Stimulated activated CD4-positive, alpha-beta T cell treated with anti-CD3 and anti-CD28 coated beads, Interleukin-1b, Interleukin-23, amount 100 ng/mL, for 4 hours (primary cell): ENCODE measurements around the gene STEEP1.
A peak's percentile ranks its signal among the peaks of the same experiment; 100 is the strongest.

Source experiments
- DNase-seq, 2 donors: peaks; one replicate each; pipeline ENCODE4 v3.0.0-alpha.2; 2020; ENCODE audit warnings: low read depth in 2 of 2

Gene STEEP1

GRCh38 chrX:119565107-119565663, at the start of gene STEEP1:
Gene STEEP1 (minus strand): TSS chrX:119565409. CDS start chrX:119565355, 54 bp downstream.
- peak; percentile 71 to 74 for DNase-seq

- no peak for DNase-seq
These were observed 49.6 kb upstream of the STEEP1 start for GRCh38 chrX:119614776-119615175.

- no peak for DNase-seq
These were observed 41.8 kb upstream of the STEEP1 start for GRCh38 chrX:119607018-119607389.

GRCh38 chrX:119606280-119607017, 41.2 kb upstream of the STEEP1 start, which contains the start of gene NKRF:
Gene NKRF (minus strand): TSS chrX:119606424.
- peak; percentile 83 to 84 for DNase-seq

- DNase-seq = peak; percentile 22 to 42
These were observed 40.5 kb upstream of the STEEP1 start for GRCh38 chrX:119605464-119606279.

- no peak for DNase-seq
These were observed 39.7 kb upstream of the STEEP1 start for GRCh38 chrX:119604766-119605463.

- no peak for DNase-seq
These were observed 37.6 kb upstream of the STEEP1 start for GRCh38 chrX:119602701-119603255.

GRCh38 chrX:119589810-119590209, 24.6 kb upstream of the STEEP1 start:
- DNase-seq = no peak

GRCh38 chrX:119583431-119584059, 18.3 kb upstream of the STEEP1 start:
- DNase-seq = no peak

GRCh38 chrX:119579414-119579813, 14.2 kb upstream of the STEEP1 start:
- DNase-seq = no peak

GRCh38 chrX:119574394-119575266, 9.4 kb upstream of the STEEP1 start, which contains the start of gene UBE2A:
Gene UBE2A (plus strand): TSS chrX:119574563. CDS start chrX:119574712, 149 bp downstream.
- DNase-seq = peak; percentile 81 to 83

GRCh38 chrX:119573840-119574393, 8.7 kb upstream of the STEEP1 start:
- DNase-seq = no peak

GRCh38 chrX:119573222-119573621, 8.0 kb upstream of the STEEP1 start:
- DNase-seq = no peak

- no peak for DNase-seq
These were observed 5.2 kb upstream of the STEEP1 start for GRCh38 chrX:119570351-119570835.

- no peak for DNase-seq
These were observed 12.7 kb downstream of the STEEP1 start for GRCh38 chrX:119552508-119552907.

GRCh38 chrX:119549327-119550016, 15.7 kb downstream of the STEEP1 start:
- DNase-seq = no peak

- no peak for DNase-seq
These were observed 24.0 kb downstream of the STEEP1 start for GRCh38 chrX:119541188-119541587.

GRCh38 chrX:119539872-119540271, 25.3 kb downstream of the STEEP1 start:
- DNase-seq = no peak

- no peak for DNase-seq
These were observed 27.7 kb downstream of the STEEP1 start for GRCh38 chrX:119537487-119537886.
